Prostate gland (tissue), 1 donor: ENCODE results near the gene SOX15.

Experiments
- POLR2A ChIP-seq: fragments of 450-650 bp; IDR thresholded peaks from one replicate; pipeline ENCODE4 v1.6.1; 2016; ENCODE audit warnings: antibody characterized with exemption, mild to moderate bottlenecking
- POLR2AphosphoS5 ChIP-seq: sonication (generic); formaldehyde crosslinking; IDR thresholded peaks from one replicate; pipeline ENCODE4 v1.6.1; 2017; ENCODE audit warnings: antibody characterized with exemption

DNA sequence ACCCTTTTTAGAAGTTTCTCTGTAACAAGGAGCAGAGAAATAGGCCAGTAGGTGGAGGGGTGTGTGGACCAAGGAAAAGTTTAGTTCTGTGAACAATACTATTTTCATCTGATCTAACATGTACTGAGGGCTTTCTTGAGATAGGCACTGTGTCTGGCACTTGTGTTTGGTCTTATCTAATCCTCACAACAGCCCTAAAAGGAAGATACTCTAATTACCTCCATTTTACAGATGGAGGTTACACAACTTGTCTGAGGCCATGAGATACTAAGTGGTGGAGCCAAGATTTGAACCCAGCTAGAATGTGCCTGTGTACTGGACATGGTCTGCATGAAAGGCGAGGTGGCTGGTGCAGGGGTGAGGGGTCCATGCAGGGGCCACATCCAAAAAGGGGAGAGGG lies 36.5 kb downstream of the SOX15 start:
- no peak for TF ChIP-seq POLR2A
- no peak for TF ChIP-seq POLR2AphosphoS5
